ENCODE data around the gene R3HDM2.

R3HDM2 gene

DNA sequence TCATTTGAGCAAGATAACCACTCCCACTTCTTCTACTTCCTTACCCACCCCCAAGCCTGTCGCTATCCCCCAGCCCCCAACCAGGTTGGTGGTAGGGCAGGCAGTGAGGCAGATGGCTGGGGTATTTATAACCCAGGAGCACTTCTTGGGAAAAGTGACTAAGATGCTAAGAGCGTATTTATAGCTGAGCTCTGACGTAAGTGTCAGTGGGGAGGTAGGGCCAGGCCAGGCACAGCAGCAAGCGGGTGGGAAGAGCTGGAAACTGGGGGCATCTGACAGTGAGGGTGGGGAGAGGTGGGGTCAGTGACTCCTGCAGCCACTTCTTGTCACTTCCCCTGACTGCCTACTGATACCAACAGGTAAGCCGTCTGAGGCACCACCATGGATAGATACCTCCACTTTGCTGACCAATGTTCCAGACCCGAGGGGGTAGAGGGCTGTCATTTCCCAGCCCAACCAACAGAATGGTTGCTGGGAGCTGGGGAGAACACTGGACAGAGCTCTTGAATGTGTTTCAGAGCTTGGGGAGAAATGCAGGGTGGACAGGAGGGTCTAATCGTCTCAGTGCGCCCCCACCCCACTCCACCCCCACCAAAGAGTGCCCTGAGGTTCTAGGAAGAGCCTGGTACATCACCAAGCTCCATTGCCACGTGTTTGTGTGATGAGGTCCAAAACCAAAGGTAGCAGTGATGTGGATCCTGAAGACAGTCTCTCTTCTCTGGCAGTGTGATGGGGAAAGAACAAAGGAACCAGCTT, 21.5 kb upstream of the R3HDM2 start:
- TF ChIP-seq TAF1 (IDR thresholded peaks at IDR 0.05; ENCODE audit: borderline replicate concordance, insufficient read depth, low read length): no peak
- no peak for TF ChIP-seq SIN3A (IDR thresholded peaks at IDR 0.05; ENCODE audit: borderline replicate concordance, insufficient read depth, low read length)
- TF ChIP-seq, protein P1, sequence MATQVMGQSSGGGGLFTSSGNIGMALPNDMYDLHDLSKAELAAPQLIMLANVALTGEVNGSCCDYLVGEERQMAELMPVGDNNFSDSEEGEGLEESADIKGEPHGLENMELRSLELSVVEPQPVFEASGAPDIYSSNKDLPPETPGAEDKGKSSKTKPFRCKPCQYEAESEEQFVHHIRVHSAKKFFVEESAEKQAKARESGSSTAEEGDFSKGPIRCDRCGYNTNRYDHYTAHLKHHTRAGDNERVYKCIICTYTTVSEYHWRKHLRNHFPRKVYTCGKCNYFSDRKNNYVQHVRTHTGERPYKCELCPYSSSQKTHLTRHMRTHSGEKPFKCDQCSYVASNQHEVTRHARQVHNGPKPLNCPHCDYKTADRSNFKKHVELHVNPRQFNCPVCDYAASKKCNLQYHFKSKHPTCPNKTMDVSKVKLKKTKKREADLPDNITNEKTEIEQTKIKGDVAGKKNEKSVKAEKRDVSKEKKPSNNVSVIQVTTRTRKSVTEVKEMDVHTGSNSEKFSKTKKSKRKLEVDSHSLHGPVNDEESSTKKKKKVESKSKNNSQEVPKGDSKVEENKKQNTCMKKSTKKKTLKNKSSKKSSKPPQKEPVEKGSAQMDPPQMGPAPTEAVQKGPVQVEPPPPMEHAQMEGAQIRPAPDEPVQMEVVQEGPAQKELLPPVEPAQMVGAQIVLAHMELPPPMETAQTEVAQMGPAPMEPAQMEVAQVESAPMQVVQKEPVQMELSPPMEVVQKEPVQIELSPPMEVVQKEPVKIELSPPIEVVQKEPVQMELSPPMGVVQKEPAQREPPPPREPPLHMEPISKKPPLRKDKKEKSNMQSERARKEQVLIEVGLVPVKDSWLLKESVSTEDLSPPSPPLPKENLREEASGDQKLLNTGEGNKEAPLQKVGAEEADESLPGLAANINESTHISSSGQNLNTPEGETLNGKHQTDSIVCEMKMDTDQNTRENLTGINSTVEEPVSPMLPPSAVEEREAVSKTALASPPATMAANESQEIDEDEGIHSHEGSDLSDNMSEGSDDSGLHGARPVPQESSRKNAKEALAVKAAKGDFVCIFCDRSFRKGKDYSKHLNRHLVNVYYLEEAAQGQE (IDR thresholded peaks at IDR 0.05; ENCODE audit: insufficient read depth in 1 of 2, low read depth in 2 of 2, low read length in 2 of 2): no peak
- TF ChIP-seq POLR2AphosphoS5 (IDR thresholded peaks at IDR 0.05; ENCODE audit: low read depth, low read length): no peak
- TF ChIP-seq FOXP2 (optimal IDR thresholded peaks at IDR 0.05; ENCODE audit: borderline replicate concordance, extremely low read depth, extremely low read length, insufficient read depth): no peak

DNA sequence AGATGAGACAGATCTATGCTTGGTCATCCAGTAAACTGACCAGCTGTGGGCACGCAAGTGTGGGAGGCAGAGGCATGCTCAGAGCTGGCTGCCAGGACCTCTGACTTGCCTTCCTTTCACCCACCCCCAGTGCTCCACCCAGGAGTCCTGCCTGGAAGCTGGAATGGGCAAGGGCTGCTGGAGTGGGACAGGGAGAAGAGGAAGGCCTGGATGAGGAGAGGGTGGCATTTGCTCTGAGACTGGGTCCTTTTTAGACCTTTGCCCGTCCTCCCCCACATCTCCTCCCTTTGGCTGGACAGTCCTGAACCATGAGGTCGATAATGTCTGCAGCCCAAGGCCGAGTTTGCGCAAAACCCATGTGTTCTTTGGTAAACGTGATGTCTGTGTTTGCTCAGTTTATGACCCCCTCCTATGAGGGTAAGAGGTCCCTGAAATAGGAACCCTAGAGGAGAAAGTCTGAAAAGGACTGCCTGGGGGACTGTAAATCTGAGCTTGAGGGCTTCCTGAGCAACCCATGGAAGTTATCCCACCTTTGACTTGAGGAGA, 20.5 kb upstream of the R3HDM2 start:
- TF ChIP-seq FOXP2 (optimal IDR thresholded peaks at IDR 0.05; ENCODE audit: borderline replicate concordance, extremely low read depth, extremely low read length, insufficient read depth) (no peak), SIN3A (IDR thresholded peaks at IDR 0.05; ENCODE audit: borderline replicate concordance, insufficient read depth, low read length) (no peak)

DNA sequence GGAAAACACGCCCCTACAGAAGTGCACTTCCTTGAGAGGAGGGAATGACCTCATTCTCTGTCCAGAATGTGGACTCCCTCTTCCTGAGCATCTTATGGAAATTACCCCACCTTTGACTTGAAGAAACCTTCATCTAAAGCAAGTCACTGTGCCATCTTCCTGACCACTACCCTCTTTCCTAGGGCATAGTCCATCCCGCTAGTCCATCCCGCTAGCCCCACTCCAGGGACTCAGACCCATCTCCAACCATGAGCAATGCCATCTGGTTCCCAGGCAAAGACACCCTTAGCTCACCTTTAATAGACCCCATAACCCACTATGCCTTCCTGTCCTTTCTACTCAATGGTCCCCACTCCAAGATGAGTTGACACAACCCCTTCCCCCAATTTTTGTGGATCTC, 19.2 kb upstream of the R3HDM2 start:
- TF ChIP-seq, protein P1 (IDR thresholded peaks at IDR 0.05; ENCODE audit: insufficient read depth in 1 of 2, low read depth in 2 of 2, low read length in 2 of 2): no peak
- no peak for TF ChIP-seq POLR2AphosphoS5 (IDR thresholded peaks at IDR 0.05; ENCODE audit: low read depth, low read length)
- no peak for TF ChIP-seq TAF1 (IDR thresholded peaks at IDR 0.05; ENCODE audit: borderline replicate concordance, insufficient read depth, low read length)
- TF ChIP-seq SIN3A (IDR thresholded peaks at IDR 0.05; ENCODE audit: borderline replicate concordance, insufficient read depth, low read length): no peak
- TF ChIP-seq FOXP2 (optimal IDR thresholded peaks at IDR 0.05; ENCODE audit: borderline replicate concordance, extremely low read depth, extremely low read length, insufficient read depth): no peak

DNA sequence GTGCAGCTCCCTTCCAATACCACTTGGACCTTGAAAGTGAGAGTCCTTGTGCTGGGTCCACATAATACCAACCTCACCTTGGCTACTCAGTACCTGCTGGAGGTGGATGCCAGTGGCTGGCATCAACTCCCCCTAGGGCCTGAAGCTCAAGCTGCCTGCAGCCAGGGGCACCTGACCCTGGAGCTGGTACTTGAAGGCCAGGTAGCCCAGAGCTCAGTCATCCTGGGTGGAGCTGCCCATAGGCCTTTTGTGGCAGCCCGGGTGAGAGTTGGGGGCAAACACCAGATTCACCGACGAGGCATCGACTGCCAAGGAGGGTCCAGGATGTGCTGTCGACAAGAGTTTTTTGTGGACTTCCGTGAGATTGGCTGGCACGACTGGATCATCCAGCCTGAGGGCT, 18.5 kb upstream of the R3HDM2 start:
- TF ChIP-seq TAF1 (IDR thresholded peaks at IDR 0.05; ENCODE audit: borderline replicate concordance, insufficient read depth, low read length) (no peak), POLR2AphosphoS5 (IDR thresholded peaks at IDR 0.05; ENCODE audit: low read depth, low read length) (no peak), SIN3A (IDR thresholded peaks at IDR 0.05; ENCODE audit: borderline replicate concordance, insufficient read depth, low read length) (no peak), FOXP2 (optimal IDR thresholded peaks at IDR 0.05; ENCODE audit: borderline replicate concordance, extremely low read depth, extremely low read length, insufficient read depth) (no peak)
- TF ChIP-seq, protein P1 (IDR thresholded peaks at IDR 0.05; ENCODE audit: insufficient read depth in 1 of 2, low read depth in 2 of 2, low read length in 2 of 2): no peak

DNA sequence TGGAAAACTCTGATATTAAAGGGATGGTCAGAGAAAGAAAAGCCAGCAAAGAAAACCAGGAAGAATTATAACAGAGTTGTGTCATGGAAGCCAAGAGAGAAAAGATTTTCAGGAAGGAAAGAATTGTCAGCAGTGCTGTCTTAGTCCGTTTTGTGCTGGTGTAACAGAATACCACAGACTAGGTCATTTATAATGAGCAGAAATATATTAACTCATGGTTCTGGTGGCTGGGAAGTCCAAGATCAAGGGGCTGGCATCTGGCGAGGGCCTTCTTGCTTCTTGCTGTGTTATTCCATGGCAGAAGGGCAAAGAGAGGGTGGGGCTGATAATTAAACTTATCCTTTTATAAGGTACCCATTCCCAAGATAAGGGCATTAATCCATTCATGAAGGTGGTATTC, 17.8 kb upstream of the R3HDM2 start:
- TF ChIP-seq SIN3A (IDR thresholded peaks at IDR 0.05; ENCODE audit: borderline replicate concordance, insufficient read depth, low read length) (no peak), FOXP2 (optimal IDR thresholded peaks at IDR 0.05; ENCODE audit: borderline replicate concordance, extremely low read depth, extremely low read length, insufficient read depth) (no peak), POLR2AphosphoS5 (IDR thresholded peaks at IDR 0.05; ENCODE audit: low read depth, low read length) (no peak), TAF1 (IDR thresholded peaks at IDR 0.05; ENCODE audit: borderline replicate concordance, insufficient read depth, low read length) (no peak)
- TF ChIP-seq, protein P1 (IDR thresholded peaks at IDR 0.05; ENCODE audit: insufficient read depth in 1 of 2, low read depth in 2 of 2, low read length in 2 of 2): no peak

Measured in PFSK-1 (cell line).